ENCODE data around the gene STKLD1. TPM values are rescaled to one million over a fixed set of nuclear protein-coding genes. Genes with fewer than 3 reads are reported as not detected.

STKLD1 gene
- polyA plus RNA-seq, 2 of the 4 experiments (the other 2 are of a cell fraction) = 1.1 to 1.2 TPM

DNA sequence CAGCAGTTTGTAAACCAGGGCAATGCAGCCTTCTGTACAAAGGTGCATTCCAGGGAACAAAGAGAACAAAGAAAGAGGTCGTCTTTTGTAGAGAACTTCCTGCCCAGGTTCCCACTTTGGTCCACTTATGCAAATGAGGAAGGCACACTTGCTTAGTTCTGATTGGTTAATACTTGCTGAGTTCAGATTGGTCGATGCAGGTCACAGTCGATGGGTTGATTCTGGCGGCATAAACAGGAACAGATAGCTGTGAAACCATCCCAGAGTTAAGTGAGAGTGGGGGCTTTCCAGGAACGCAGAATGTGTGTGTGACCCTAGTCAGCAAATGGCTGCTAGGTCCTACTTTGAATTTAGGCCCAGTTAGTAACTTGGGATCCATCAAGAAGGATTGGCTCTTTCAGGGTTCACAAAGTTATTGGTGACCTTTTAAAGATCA is 44.2 kb downstream of the STKLD1 start:
- 84% methylated on average over 5 of the region's 5 CpGs for WGBS (ENCODE audit: missing lambda C conversion rate)

GRCh38 chr9:133421615-133422542 is 45.7 kb downstream of the STKLD1 start, which contains the start of gene ADAMTS13:
ADAMTS13 (plus strand) TSS chr9:133422367; CDS start chr9:133422444, 77 bp downstream.
- DNase-seq (ENCODE audit: low read depth in 1 of 2, low spot score in 1 of 2) (peak; percentile 58 to 60), FAIRE-seq (no peak), ATAC-seq (peak; percentile 49 to 58; a peak in 5 of 6 replicates)

More for the DNA sequence above, 44.2 kb downstream of the STKLD1 start:
- CTCF ChIA-PET = interaction anchor here (1.1 kb wide), 1 partner anchor 11 kb away, joined by 3 read pairs; no protein-coding TSS in a partner anchor
- Histone ChIP-seq H3K4me2 (no peak overlapping the region), H3K9me3 (no peaks in the 10 kb centered on the region), H3K4me3 (no peak overlapping the region), H3K27ac (no peak overlapping the region), H3K4me1 (peaks cover 14% of the 10 kb centered on the region; the same call in 1 of the 3 replicates)
- TF ChIP-seq SMC3 (IDR thresholded peaks at IDR 0.05) = no peak
- TF ChIP-seq RCOR1 (IDR thresholded peaks at IDR 0.05; ENCODE audit: low read depth, low read length) = no peak
- TF ChIP-seq CHD4 (IDR thresholded peaks at IDR 0.05; ENCODE audit: borderline replicate concordance) = no peak
- TF ChIP-seq RNF2 (IDR thresholded peaks at IDR 0.05; ENCODE audit: borderline replicate concordance, low read depth) = no peak
- no peak for TF ChIP-seq RFX5 (IDR thresholded peaks at IDR 0.05)
- no peak for TF ChIP-seq HES2 (IDR thresholded peaks at IDR 0.05)
- TF ChIP-seq NFE2L2 (conservative IDR thresholded peaks at IDR 0.05; ENCODE audit: low read length) = no peak
- no peak for TF ChIP-seq FOXS1 (CRISPR knock-in tag; IDR thresholded peaks at IDR 0.05)
- no peak for TF ChIP-seq NR3C1 (IDR thresholded peaks at IDR 0.05)
- DNase-seq (ENCODE audit: low read depth in 1 of 2, low spot score in 1 of 2) (peak in 1 of 2 experiments; percentile 23), ATAC-seq (no peak), FAIRE-seq (no peak)
- POLR2A ChIA-PET = no interaction called here

GRCh38 chr9:133423216-133423615 is 47.0 kb downstream of the STKLD1 start:
- ChIA-PET CTCF (interaction anchor here (1.0 to 2.4 kb wide), 2 partner anchors 15 to 64 kb away, joined by 4 to 10 read pairs; no protein-coding TSS in a partner anchor), POLR2A (no interaction called here)
- H3K4me3 ChIP-seq = no peak overlapping the region
- H3K4me1 ChIP-seq = peaks cover 12% of the 10 kb centered on the region; the same call in 1 of the 3 replicates
- ATAC-seq (no peak), FAIRE-seq (no peak), DNase-seq (ENCODE audit: low read depth in 1 of 2, low spot score in 1 of 2) (no peak)
- H3K9me3 ChIP-seq = no peaks in the 10 kb centered on the region
- no peak overlapping the region for H3K4me2 ChIP-seq
- TF ChIP-seq RARB (CRISPR knock-in tag; IDR thresholded peaks at IDR 0.05) = no peak
- TF ChIP-seq, protein P1, sequence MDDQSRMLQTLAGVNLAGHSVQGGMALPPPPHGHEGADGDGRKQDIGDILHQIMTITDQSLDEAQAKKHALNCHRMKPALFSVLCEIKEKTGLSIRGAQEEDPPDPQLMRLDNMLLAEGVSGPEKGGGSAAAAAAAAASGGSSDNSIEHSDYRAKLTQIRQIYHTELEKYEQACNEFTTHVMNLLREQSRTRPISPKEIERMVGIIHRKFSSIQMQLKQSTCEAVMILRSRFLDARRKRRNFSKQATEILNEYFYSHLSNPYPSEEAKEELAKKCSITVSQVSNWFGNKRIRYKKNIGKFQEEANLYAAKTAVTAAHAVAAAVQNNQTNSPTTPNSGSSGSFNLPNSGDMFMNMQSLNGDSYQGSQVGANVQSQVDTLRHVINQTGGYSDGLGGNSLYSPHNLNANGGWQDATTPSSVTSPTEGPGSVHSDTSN (IDR thresholded peaks at IDR 0.05) = no peak
- no peak for TF ChIP-seq PHF8 (IDR thresholded peaks at IDR 0.05; ENCODE audit: borderline replicate concordance, low read depth)
- no peak for TF ChIP-seq EHF (CRISPR knock-in tag; IDR thresholded peaks at IDR 0.05)
- TF ChIP-seq TP53 (CRISPR knock-in tag; IDR thresholded peaks at IDR 0.05) = no peak
- TF ChIP-seq HOXB13 (CRISPR knock-in tag; IDR thresholded peaks at IDR 0.05; ENCODE audit: low read depth) = no peak
- no peak for TF ChIP-seq HOXB5 (CRISPR knock-in tag; IDR thresholded peaks at IDR 0.05)
- TF ChIP-seq JUN (IDR thresholded peaks at IDR 0.05) = no peak
- no peak for TF ChIP-seq BCL3 (IDR thresholded peaks at IDR 0.05)
- no peak for TF ChIP-seq CBX8 (IDR thresholded peaks at IDR 0.05)
- no peak for TF ChIP-seq POLR2AphosphoS2 (conservative IDR thresholded peaks at IDR 0.05; ENCODE audit: low read length)
- TF ChIP-seq CEBPB (IDR thresholded peaks at IDR 0.05) = no peak
- TF ChIP-seq JUNB (IDR thresholded peaks at IDR 0.05) = no peak
- no peak for TF ChIP-seq NR3C1 (IDR thresholded peaks at IDR 0.05)
- TF ChIP-seq CBX2 (IDR thresholded peaks at IDR 0.05; ENCODE audit: borderline replicate concordance, low read depth) = no peak
- no peak for TF ChIP-seq CTCF (IDR thresholded peaks at IDR 0.05)
- 71% methylated on average over 3 of the region's 3 CpGs for WGBS (ENCODE audit: missing lambda C conversion rate)
- H3K27ac ChIP-seq = no peak overlapping the region

More at GRCh38 chr9:133421615-133422542, 45.7 kb downstream of the STKLD1 start, which contains the start of gene ADAMTS13:
- WGBS (ENCODE audit: missing lambda C conversion rate) = 68% methylated on average over 19 of the region's 23 CpGs
- no peak within 1 kb of the TSS for H3K4me3 ChIP-seq
- H3K4me1 ChIP-seq = peaks cover 7% of the 10 kb centered on the region; the same call in 1 of the 3 replicates
- CTCF ChIA-PET = interaction anchor here (0.5 to 2.4 kb wide), 7 partner anchors 14 to 1740 kb away, joined by 3 to 10 read pairs (median 4); no protein-coding TSS in a partner anchor
- no peaks in the 10 kb centered on the region for H3K9me3 ChIP-seq
- TF ChIP-seq ESRRA (IDR thresholded peaks at IDR 0.05; ENCODE audit: borderline replicate concordance, low read length) (no peak), JUNB (IDR thresholded peaks at IDR 0.05) (no peak), ZSCAN20 (CRISPR knock-in tag; IDR thresholded peaks at IDR 0.05) (no peak), CEBPB (IDR thresholded peaks at IDR 0.05) (no peak), EHMT2 (IDR thresholded peaks at IDR 0.05; ENCODE audit: low read depth) (no peak), RFX5 (IDR thresholded peaks at IDR 0.05) (no peak), HOXB5 (CRISPR knock-in tag; IDR thresholded peaks at IDR 0.05) (no peak)
- H3K4me2 ChIP-seq = no peak within 1 kb of the TSS
- H3K27ac ChIP-seq = no peak within 1 kb of the TSS
- POLR2A ChIA-PET = no interaction called here

All from A549 (cell line).